HCT116 (cell line): ENCODE measurements around the gene ABCG1. TPM values are rescaled to one million over a fixed set of nuclear protein-coding genes. Genes with fewer than 3 reads are reported as not detected.

ENCODE experiments used
- ATAC-seq: fragments of 200-7000 bp; cut with Tn5 transposase; 2 replicates; pipeline ENCODE4 v1.9.1; 2020; ENCODE audit warnings: mild to moderate bottlenecking, moderate library complexity
- BruUV-seq: library from RNA; stranded (reverse); fragments of 400-500 nt; replicated peaks from 2 replicates; lab custom pipeline; 2021; lab: Mats Ljungman, UMichigan
- CTCF ChIA-PET: fragments of 300-600 bp; sonication (Branson Sonifier 250); formaldehyde crosslinking; loops from one replicate; lab custom pipeline; 2021; ENCODE audit warnings: antibody characterized with exemption; lab: Charles Lee
- POLR2A ChIA-PET: fragments of 300-600, 350-600 bp; sonication (Branson Sonifier 250); formaldehyde crosslinking; loops from one replicate; lab custom pipeline; 2021; ENCODE audit warnings: antibody characterized with exemption; lab: Charles Lee
- RAD21 ChIA-PET, 2 experiments: fragments of 300-600 bp; sonication (Branson Sonifier 250); formaldehyde crosslinking; loops; one replicate each; lab custom pipeline; 2023; ENCODE audit warnings: low total read pairs in 2 of 2; ENCODE audit not compliant: uncharacterized antibody in 2 of 2, unreplicated experiment in 2 of 2, low non-redundant PET in 1 of 2; lab: Charles Lee
- DNase-seq: peaks from one replicate; pipeline ENCODE4 v3.0.0-alpha.2; 2010; ENCODE audit warnings: low read depth, low spot score
- H2AFZ ChIP-seq: fragments of 200-600 bp; shearing (Covaris generic), sonication (generic); 2 replicates; pipeline ENCODE4 v1.6.1; 2017; ENCODE audit warnings: low read depth, mixed run types, mixed read lengths, antibody characterized with exemption, low read length; ENCODE audit not compliant: poor library complexity, severe bottlenecking
- H3K27ac ChIP-seq: 2 replicates; pipeline ENCODE4 v1.5.1; 2012; ENCODE audit warnings: low read depth, low read length
- H3K27me3 ChIP-seq: fragments of 200-600 bp; sonication (generic); 2 replicates; pipeline ENCODE4 v1.6.1; 2016; ENCODE audit warnings: mixed run types, low read length, mixed read lengths; ENCODE audit not compliant: insufficient read depth
- H3K36me3 ChIP-seq, 2 experiments: fragments of 200-500 bp in 1 of 2; fragments of 200-600 bp in 1 of 2; sonication (Bioruptor generic) in 1 of 2; sonication (generic) in 1 of 2; 2 replicates each; pipeline versions ENCODE4 v1.5.1 to v1.6.1; 2014 to 2016; ENCODE audit warnings: low read length in 2 of 2, inconsistent platforms in 1 of 2, mixed read lengths in 1 of 2, mixed run types in 1 of 2; ENCODE audit not compliant: insufficient read depth in 2 of 2, control insufficient read depth in 1 of 2
- H3K4me1 ChIP-seq, 2 experiments: fragments of 200-600 bp in 1 of 2; sonication (generic) in 1 of 2; 2 replicates each; pipeline versions ENCODE4 v1.5.1 to v1.6.1; 2012 to 2017; ENCODE audit warnings: low read length in 2 of 2, inconsistent platforms in 1 of 2, mild to moderate bottlenecking in 1 of 2, mixed read lengths in 1 of 2, mixed run types in 1 of 2, moderate library complexity in 1 of 2; ENCODE audit not compliant: insufficient read depth in 2 of 2, control insufficient read depth in 1 of 2
- H3K4me2 ChIP-seq: fragments of 200-600 bp; sonication (generic); 2 replicates; pipeline ENCODE4 v1.6.1; 2017; ENCODE audit warnings: mixed run types, low read length, mixed read lengths
- H3K4me3 ChIP-seq, 2 experiments: fragments of 200-600 bp in 1 of 2; sonication (generic) in 1 of 2; replicated peaks in 1 of 2; 2 replicates each; pipeline ENCODE4 v1.5.1; 2011 to 2016; ENCODE audit warnings: low read length in 2 of 2, control low read depth in 1 of 2, low read depth in 1 of 2, mild to moderate bottlenecking in 1 of 2, mixed read lengths in 1 of 2, mixed run types in 1 of 2
- H3K79me2 ChIP-seq: fragments of 200-600 bp; sonication (generic); 2 replicates; pipeline ENCODE4 v1.6.1; 2017; ENCODE audit warnings: mild to moderate bottlenecking, mixed run types, low read length, moderate library complexity, mixed read lengths; ENCODE audit not compliant: insufficient read depth
- H3K9ac ChIP-seq: fragments of 200-600 bp; sonication (generic); 2 replicates; pipeline ENCODE4 v1.6.1; 2016; ENCODE audit warnings: low read length, mixed read lengths
- H3K9me2 ChIP-seq: fragments of 200-600 bp; sonication (generic), shearing (Covaris generic); 2 replicates; pipeline ENCODE4 v1.6.1; 2017; ENCODE audit warnings: mixed run types, mild to moderate bottlenecking, moderate library complexity; ENCODE audit not compliant: insufficient read depth
- H3K9me3 ChIP-seq, 2 experiments: fragments of 200-500 bp in 1 of 2; fragments of 200-600 bp in 1 of 2; sonication (Bioruptor generic) in 1 of 2; sonication (generic) in 1 of 2; 2 replicates each; pipeline ENCODE4 v1.6.1; 2014 to 2017; ENCODE audit warnings: low read length in 2 of 2, mixed read lengths in 2 of 2, inconsistent platforms in 1 of 2, low read depth in 1 of 2, mild to moderate bottlenecking in 1 of 2, mixed run types in 1 of 2, moderate library complexity in 1 of 2; ENCODE audit not compliant: control insufficient read depth in 1 of 2, insufficient read depth in 1 of 2
- H4K20me1 ChIP-seq: fragments of 200-600 bp; sonication (generic), shearing (Covaris generic); 2 replicates; pipeline ENCODE4 v1.6.1; 2017; ENCODE audit warnings: mixed run types, mild to moderate bottlenecking, moderate library complexity; ENCODE audit not compliant: insufficient read depth
- CEBPB ChIP-seq: IDR thresholded peaks from 2 replicates; pipeline ENCODE4 v1.6.1; 2012; ENCODE audit warnings: low read depth
- EGR1 ChIP-seq: IDR thresholded peaks from 2 replicates; pipeline ENCODE4 v1.6.1; 2012; ENCODE audit warnings: low read depth
- EZH2 ChIP-seq: fragments of 200-600 bp; sonication (generic); IDR thresholded peaks from 2 replicates; pipeline ENCODE4 v1.6.1; 2017; ENCODE audit warnings: antibody characterized with exemption, mixed run types
- EZH2phosphoT487 ChIP-seq: fragments of 200-600 bp; IDR thresholded peaks from 2 replicates; pipeline ENCODE4 v1.6.1; 2018; ENCODE audit warnings: antibody characterized with exemption, borderline replicate concordance
- FOSL1 ChIP-seq: IDR thresholded peaks from 2 replicates; pipeline ENCODE4 v1.6.1; 2012; ENCODE audit warnings: low read depth
- JUND ChIP-seq: IDR thresholded peaks from 2 replicates; pipeline ENCODE4 v1.6.1; 2012
- POLR2A ChIP-seq: IDR thresholded peaks from 2 replicates; pipeline ENCODE4 v1.7.0; 2011; ENCODE audit warnings: borderline replicate concordance; ENCODE audit not compliant: insufficient read depth, insufficient read length; ENCODE audit errors: extremely low read depth
- RAD21 ChIP-seq: IDR thresholded peaks from 2 replicates; pipeline ENCODE4 v1.6.1; 2012; ENCODE audit warnings: low read depth, mild to moderate bottlenecking
- SIN3A ChIP-seq: IDR thresholded peaks from 2 replicates; pipeline ENCODE4 v1.6.1; 2012; ENCODE audit warnings: low read depth
- SP1 ChIP-seq: IDR thresholded peaks from 2 replicates; pipeline ENCODE4 v1.6.1; 2012; ENCODE audit warnings: low read depth
- ZBTB33 ChIP-seq: IDR thresholded peaks from 2 replicates; pipeline ENCODE4 v1.6.1; 2011; ENCODE audit warnings: mild to moderate bottlenecking, low read length, moderate library complexity; ENCODE audit not compliant: insufficient replicate concordance; ENCODE audit errors: extremely low read depth
- ZFX ChIP-seq: fragments of 450-650 bp; IDR thresholded peaks from 2 replicates; pipeline ENCODE4 v1.6.1; 2017
- intact Hi-C: fragments of 100-400 bp; cut with micrococcal nuclease; formaldehyde crosslinking; loops from 2 replicates; pipeline ENCODE4 v1.10.0; 2022
- total RNA-seq: library from RNA; stranded (reverse); gene quantifications from one replicate; pipeline ENCODE4 v1.2.1, GENCODE V29; 2021; ENCODE audit not compliant: unreplicated experiment

The ABCG1 gene
- total RNA-seq, 1 experiment from 2014 or later: 1.6 TPM

- ChIA-PET RAD21 (no interaction called here), CTCF (interaction anchor here (1.1 kb wide), 1 partner anchor 82 kb away, joined by 4 read pairs; no protein-coding TSS in a partner anchor), POLR2A (no interaction called here)
- no peak overlapping the region for H3K9ac ChIP-seq
- no peaks in the 10 kb centered on the region for H3K36me3 ChIP-seq
- no peaks in the 10 kb centered on the region for H3K9me3 ChIP-seq
- TF ChIP-seq SP1: no peak
- no peak for TF ChIP-seq RAD21
- TF ChIP-seq SIN3A: no peak
- no peak for TF ChIP-seq JUND
- TF ChIP-seq EGR1: no peak
- TF ChIP-seq FOSL1: no peak
- no peak for TF ChIP-seq ZFX
- no peak for TF ChIP-seq EZH2
- TF ChIP-seq CEBPB: no peak
- TF ChIP-seq EZH2phosphoT487: no peak
- no peak for TF ChIP-seq ZBTB33
- TF ChIP-seq POLR2A: no peak
- peaks cover 0 to 10% of the 10 kb centered on the region in 2 experiments; a peak in 3 of 4 replicates for H3K4me1 ChIP-seq
- H4K20me1 ChIP-seq: no peaks in the 10 kb centered on the region
- no peak overlapping the region for H3K4me3 ChIP-seq
- H3K9me2 ChIP-seq: no peaks in the 10 kb centered on the region
- no peaks in the 10 kb centered on the region for H3K27me3 ChIP-seq
- BruUV-seq: no TSS peak
- H3K27ac ChIP-seq: no peak overlapping the region
- H3K4me2 ChIP-seq: no peak overlapping the region
- no peaks in the 10 kb centered on the region for H3K79me2 ChIP-seq
- ATAC-seq: no peak
- intact Hi-C loops: no loop called here
- DNase-seq: no peak
- H2AFZ ChIP-seq: no peak overlapping the region
These were observed 121.5 kb downstream of the ABCG1 start for GRCh38 chr21:42340187-42341050.
